Lower lobe of right lung (tissue), 2 donors: ENCODE data around the gene KRT36. TPM values are rescaled to one million over a fixed set of nuclear protein-coding genes. Genes with fewer than 3 reads are reported as not detected.

Experiments used
- ATAC-seq, 2 donors: fragments of 200-7000 bp; cut with Tn5 transposase; one replicate each; pipeline ENCODE4 v1.9.1; 2020 to 2022; ENCODE audit warnings: mild to moderate bottlenecking in 2 of 2, moderate library complexity in 2 of 2
- DNase-seq: peaks from one replicate; pipeline ENCODE4 v3.0.0-alpha.2; 2020
- H3K27ac ChIP-seq: fragments of 200-600 bp; one replicate; pipeline ENCODE4 v1.8.0; 2022
- H3K27me3 ChIP-seq: fragments of 200-600 bp; one replicate; pipeline ENCODE4 v1.8.0; 2022; ENCODE audit warnings: low read depth
- H3K36me3 ChIP-seq: fragments of 200-600 bp; one replicate; pipeline ENCODE4 v1.8.0; 2022; ENCODE audit warnings: mild to moderate bottlenecking
- H3K4me1 ChIP-seq: fragments of 200-600 bp; one replicate; pipeline ENCODE4 v1.8.0; 2022
- H3K4me3 ChIP-seq: fragments of 200-600 bp; one replicate; pipeline ENCODE4 v1.8.0; 2022; ENCODE audit warnings: mild to moderate bottlenecking
- H3K9me3 ChIP-seq: fragments of 200-600 bp; one replicate; pipeline ENCODE4 v1.8.0; 2022
- intact Hi-C: fragments of 100-400 bp; cut with DNase I; formaldehyde crosslinking; loops from one replicate; pipeline ENCODE4 v1.11.0; 2022
- long read RNA-seq: library from polyadenylated mRNA; unstranded; transcript quantifications from one replicate; pipeline ENCODE4 v2.0.0, GENCODE V29; 2021
- total RNA-seq: library from RNA; stranded (reverse); fragmentation: NEBNext Ultra II Directional; extraction: Animal tissue kit (Norgen Biotek cat#: 25700); gene quantifications from one replicate; pipeline ENCODE4 v1.2.1, GENCODE V29; 2021
- TF ChIP-seq, protein P1 (sequence below): fragments of 200-600 bp; IDR thresholded peaks from one replicate; pipeline ENCODE4 v1.8.0; 2022; ENCODE audit warnings: antibody characterized with exemption, mild to moderate bottlenecking
- donor health status: DM: no; HTN: yes; CAD: no; lungs with severe emphysema.

The KRT36 gene
- not detected for total RNA-seq
- long read RNA-seq: 0 reads

DNA sequence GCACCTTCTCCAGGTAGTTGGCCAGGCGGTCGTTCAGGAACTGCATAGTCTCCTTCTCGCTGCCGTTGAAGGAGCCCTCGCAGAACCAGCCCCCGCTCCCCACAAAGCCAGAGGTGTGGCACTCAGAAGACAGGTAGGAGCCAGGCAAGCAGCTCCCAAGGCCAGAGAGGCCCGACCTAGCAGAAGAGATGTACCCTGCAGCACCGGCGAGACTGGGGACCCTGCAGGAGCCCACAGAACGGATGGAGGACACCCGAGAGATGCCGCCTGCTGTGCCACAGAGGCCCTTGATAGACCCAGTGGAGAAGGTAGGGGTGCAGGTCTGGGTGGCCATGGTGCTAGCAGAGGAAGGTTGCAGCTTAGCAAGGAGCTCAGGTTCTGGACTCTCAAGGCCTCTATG, at the start of gene KRT36:
Gene KRT36, minus strand, starts transcription at position 380 of the 400 bp plus-strand sequence. Its CDS starts 46 bp downstream, at position 334.
- H3K9me3 ChIP-seq: no peaks in the 10 kb centered on the region
- intact Hi-C loops: no loop called here
- peaks cover 10% of the 10 kb centered on the region for H3K4me1 ChIP-seq
- no peak within 1 kb of the TSS for H3K4me3 ChIP-seq
- H3K36me3 ChIP-seq: no peaks in the 10 kb centered on the region
- H3K27me3 ChIP-seq: no peaks in the 10 kb centered on the region
- TF ChIP-seq, protein P1, sequence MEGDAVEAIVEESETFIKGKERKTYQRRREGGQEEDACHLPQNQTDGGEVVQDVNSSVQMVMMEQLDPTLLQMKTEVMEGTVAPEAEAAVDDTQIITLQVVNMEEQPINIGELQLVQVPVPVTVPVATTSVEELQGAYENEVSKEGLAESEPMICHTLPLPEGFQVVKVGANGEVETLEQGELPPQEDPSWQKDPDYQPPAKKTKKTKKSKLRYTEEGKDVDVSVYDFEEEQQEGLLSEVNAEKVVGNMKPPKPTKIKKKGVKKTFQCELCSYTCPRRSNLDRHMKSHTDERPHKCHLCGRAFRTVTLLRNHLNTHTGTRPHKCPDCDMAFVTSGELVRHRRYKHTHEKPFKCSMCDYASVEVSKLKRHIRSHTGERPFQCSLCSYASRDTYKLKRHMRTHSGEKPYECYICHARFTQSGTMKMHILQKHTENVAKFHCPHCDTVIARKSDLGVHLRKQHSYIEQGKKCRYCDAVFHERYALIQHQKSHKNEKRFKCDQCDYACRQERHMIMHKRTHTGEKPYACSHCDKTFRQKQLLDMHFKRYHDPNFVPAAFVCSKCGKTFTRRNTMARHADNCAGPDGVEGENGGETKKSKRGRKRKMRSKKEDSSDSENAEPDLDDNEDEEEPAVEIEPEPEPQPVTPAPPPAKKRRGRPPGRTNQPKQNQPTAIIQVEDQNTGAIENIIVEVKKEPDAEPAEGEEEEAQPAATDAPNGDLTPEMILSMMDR: no peak
- H3K27ac ChIP-seq: no peak within 1 kb of the TSS
- ATAC-seq (no peak), DNase-seq (no peak)

DNA sequence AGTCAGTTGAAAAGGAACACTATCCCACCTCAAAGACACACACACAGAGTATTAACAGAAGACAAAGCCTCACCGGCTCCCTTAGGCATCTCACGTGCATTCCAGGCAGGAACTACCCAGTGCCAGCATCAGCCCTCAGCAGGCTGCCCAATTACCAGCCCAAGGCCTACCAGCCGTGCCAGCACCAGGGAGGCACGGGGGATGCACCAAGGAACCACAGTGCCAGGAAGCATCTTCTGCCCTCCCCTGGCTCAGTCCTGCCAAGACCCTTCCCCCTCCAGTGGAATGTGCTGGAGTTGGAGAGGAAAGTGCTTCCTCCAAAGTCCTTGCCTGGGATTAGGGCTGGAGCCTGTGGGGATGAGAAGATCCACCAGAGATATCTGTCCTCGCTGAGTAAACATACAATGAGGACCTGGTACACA, 49.4 kb upstream of the KRT36 start:
- no peaks in the 10 kb centered on the region for H3K36me3 ChIP-seq
- ATAC-seq (no peak), DNase-seq (no peak)
- intact Hi-C loops: no loop called here
- TF ChIP-seq, protein P1: no peak
- no peak overlapping the region for H3K27ac ChIP-seq
- no peaks in the 10 kb centered on the region for H3K9me3 ChIP-seq
- H3K4me1 ChIP-seq: no peaks in the 10 kb centered on the region
- H3K27me3 ChIP-seq: peaks cover 5% of the 10 kb centered on the region
- no peak overlapping the region for H3K4me3 ChIP-seq

DNA sequence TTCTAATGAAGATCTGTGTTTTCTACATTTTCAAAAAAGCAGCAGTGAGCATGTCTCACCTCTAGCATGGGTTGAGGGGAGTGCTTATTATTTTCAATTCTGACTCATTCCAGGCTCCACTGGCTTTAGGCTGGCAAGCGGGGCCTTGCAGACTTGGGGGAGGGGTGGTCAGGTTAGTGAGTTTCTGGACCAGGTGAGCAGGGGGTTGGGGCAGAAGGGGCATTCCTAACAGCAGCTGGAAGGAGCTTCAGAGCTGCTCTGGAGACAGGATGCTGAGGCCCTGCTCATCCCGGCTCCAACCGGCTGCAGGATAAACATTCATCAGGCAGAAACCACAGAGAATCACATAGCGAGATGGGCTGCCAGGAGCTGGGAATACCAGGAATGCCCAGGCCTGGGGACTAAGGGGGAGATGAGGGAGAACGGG, 48.9 kb upstream of the KRT36 start:
- H3K4me3 ChIP-seq: no peak overlapping the region
- TF ChIP-seq, protein P1: no peak
- no peaks in the 10 kb centered on the region for H3K4me1 ChIP-seq
- H3K36me3 ChIP-seq: no peaks in the 10 kb centered on the region
- ATAC-seq: no peak
- intact Hi-C loops: no loop called here
- no peak overlapping the region for H3K27ac ChIP-seq
- H3K9me3 ChIP-seq: no peaks in the 10 kb centered on the region
- DNase-seq: no peak
- peaks cover 5% of the 10 kb centered on the region for H3K27me3 ChIP-seq

DNA sequence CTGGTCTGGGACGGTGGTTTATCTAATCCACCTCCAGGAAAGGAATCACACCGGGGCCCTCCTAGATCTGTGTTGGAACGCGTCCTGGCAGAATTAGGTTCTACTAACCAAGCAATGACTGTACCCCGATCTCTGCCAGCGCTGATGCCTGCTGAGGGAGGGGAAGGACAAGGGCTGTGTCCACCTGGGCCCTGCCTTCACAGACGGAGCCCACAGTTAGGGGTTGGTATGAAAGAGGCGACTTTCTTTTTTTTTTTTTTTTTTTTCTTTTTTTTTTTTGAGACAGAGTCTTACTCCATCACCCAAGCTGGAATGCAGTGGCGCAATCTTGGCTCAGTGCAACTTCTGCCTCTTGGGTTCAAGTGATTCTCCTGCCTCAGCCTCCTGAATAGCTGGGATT, 48.3 kb upstream of the KRT36 start:
- Histone ChIP-seq H3K27me3 (peaks cover 5% of the 10 kb centered on the region), H3K36me3 (no peaks in the 10 kb centered on the region), H3K27ac (no peak overlapping the region), H3K4me1 (no peaks in the 10 kb centered on the region), H3K9me3 (no peaks in the 10 kb centered on the region), H3K4me3 (no peak overlapping the region)
- TF ChIP-seq, protein P1: no peak
- DNase-seq: no peak
- ATAC-seq: peak; percentile 20 to 36
- intact Hi-C loops: no loop called here

DNA sequence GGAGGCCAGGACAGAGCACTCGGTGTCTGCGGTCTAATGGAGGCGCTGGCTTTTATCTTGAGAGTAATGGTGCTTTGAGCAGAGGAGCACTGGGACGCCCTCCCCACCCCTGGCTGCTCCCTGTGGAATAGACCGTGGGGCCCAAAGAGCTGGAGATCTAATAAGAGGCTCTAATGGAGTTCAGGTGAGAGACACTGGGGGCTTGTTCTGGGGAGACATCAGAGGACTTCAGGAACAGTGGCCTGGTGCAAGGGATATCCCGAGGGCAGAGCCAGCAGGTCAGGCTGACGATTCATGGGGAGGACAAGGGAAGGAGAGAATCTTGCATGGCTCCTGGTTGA, 47.9 kb upstream of the KRT36 start:
- ATAC-seq: no peak
- Histone ChIP-seq H3K4me1 (peaks cover 2% of the 10 kb centered on the region), H3K36me3 (no peaks in the 10 kb centered on the region), H3K4me3 (no peak overlapping the region), H3K27me3 (peaks cover 5% of the 10 kb centered on the region), H3K9me3 (no peaks in the 10 kb centered on the region), H3K27ac (no peak overlapping the region)
- TF ChIP-seq, protein P1: no peak
- no peak for DNase-seq
- intact Hi-C loops: no loop called here
